Smooth muscle cell of the umbilical artery (primary cell): ENCODE results near the gene TMEM168. TPM values are rescaled to one million over a fixed set of nuclear protein-coding genes. Genes with fewer than 3 reads are reported as not detected.

Experiments
- total RNA-seq: library from RNA; depleted of rRNA; stranded (reverse); fragments of >200 nt; gene quantifications from 2 replicates; pipeline ENCODE4 v1.2.3, GENCODE V29; 2014

TMEM168 gene
- 19.9 and 30.9 TPM in 2 replicates for total RNA-seq

GRCh38 chr7:112789817-112790585 is at the start of gene TMEM168:
TSS of gene TMEM168 (minus strand) at chr7:112790393. CDS start at chr7:112784825, 5,568 bp downstream.

